ENCODE data around the gene PAPLN.
"Not testable (repeated sequence)": the region's sequence is repeated elsewhere in the genome, so short reads cannot be mapped to it uniquely, and the experiment has no call there.

Gene PAPLN

DNA sequence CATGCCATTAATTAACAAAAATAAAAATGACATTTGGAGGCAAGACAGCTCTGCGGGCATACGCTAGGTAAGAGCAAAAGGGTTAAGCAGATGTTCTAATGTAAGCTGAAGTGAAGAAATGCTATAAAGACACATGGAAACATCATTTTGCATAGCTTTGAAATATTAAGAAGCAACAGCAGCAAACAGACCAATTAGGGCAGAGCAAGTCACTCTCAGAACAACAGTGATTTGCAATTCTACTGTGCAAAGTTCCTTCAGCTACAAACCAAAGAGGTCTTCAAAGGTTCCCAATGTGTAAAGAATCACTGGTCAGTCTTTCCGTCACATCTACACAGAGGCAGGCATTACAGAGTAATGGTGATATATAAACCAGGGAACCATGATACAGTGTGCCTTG is 68.2 kb downstream of the PAPLN start:
- DNase-seq: no peak

DNA sequence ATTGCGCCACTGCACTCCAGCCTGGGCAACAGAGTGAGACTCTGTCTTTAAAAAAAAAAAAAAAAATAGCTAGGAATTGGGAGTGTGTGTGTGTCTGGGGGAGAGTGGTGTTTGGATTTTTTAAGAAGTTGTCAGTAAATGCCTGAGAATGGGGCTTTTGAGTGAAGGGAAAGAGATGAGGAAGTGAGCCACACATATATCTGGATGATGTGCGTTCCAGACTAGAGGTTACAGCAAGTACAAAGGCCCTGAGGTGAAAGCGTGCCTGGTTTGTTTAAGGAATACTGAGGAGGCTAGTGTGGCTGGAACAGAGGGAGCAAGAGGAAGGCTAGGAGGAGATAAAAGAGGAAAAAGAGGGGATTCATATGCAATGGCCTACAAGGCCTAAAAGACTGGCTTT is 70.0 kb downstream of the PAPLN start:
- no peak for DNase-seq

DNA sequence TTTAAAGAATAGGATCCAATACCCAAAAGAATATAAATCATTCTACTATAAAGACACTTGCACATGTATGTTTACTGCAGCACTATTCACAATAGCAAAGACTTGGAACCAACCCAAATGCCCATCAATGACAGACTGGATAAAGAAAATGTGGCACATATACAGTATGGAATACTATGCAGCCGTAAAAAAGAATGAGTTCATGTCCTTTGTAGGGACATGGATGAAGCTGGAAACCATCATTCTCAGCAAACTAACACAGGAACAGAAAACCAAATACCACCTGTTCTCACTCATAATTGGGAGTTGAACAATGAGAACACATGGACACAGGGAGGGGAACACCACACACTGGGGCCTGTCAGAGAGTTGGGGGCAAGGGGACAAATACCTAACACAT is 71.9 kb downstream of the PAPLN start:
- not testable (repeated sequence) for DNase-seq

DNA sequence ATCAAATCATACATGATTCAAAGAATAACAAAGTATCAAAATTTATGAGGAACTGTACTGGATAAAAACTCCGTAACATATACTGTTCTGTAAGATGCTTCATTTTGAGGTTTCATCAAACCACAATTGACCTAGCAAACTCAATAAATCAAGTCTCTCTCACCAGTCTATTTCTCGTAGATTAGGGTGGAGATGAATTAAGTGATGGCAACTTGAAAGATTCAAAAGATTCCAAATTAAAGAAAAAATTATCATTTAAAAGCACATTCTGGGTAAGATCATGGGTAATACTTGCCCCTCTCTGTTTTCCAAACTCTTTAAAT is 74.4 kb downstream of the PAPLN start:
- DNase-seq: no peak

DNA sequence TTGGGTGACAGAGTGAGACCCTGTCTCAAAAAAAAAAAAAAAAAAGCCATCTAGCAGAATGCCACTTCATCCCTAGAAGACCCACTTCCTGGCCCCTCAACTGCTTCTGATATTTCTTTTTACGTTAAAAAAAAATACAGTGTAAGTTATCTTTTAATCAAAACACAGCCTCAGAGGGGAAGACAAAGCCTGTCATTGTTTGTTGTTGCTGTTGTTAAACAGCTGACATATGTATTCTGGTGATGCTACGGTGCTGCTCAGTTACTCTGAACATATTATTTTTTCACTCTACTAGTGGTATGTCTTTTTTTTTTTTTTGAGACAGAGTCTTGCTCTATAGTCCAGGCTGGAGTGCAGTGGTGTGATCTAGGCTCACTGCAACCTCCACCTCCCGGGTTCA is 75.4 kb downstream of the PAPLN start:
- no peak for DNase-seq

DNA sequence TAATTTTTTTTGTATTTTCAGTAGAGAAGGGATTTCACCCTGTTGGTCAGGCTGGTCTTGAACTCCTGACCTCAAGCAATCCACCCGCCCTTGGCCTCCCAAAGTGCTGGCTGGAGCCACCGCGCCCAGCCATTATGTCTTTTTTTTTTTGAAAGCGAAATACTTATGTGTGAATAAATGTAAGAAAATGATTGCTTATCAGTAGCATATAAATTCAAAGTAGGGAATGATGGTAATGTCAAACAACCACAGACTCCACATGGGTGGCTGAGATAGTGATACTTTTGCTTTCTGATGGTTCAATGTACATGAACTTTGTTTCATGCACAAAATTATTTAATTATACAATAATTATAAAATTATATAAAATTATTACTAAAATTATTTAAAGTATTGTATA is 75.8 kb downstream of the PAPLN start:
- DNase-seq: no peak

DNA sequence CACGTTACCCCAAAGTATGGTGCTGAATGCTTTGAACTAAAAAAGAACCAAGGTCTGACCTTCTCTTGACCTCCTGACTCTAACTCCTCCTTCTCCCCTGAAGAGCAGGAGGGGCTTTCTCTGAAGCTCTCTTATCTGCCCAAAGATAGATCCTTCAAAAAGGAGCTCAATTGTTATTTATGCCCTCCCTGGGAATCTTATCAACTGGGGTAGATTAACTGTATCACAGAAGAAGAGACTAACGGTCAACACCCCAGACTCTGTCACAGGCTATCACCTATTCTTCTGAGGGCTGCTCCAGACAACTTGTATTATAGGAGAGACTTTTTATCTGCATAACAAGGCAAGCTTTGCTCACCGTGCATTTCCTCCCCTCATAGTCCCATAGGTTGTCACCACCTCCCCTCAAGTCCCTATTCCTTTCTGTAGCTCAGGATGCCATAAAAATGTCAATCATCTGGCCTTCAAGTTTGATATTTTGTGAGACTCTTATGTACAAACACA is 86.6 kb downstream of the PAPLN start:
- no peak for DNase-seq
